Endothelial cell of umbilical vein (primary cell): ENCODE results near the gene CLDN5.

Source experiments
- EZH2 ChIP-seq: IDR thresholded peaks from 2 replicates; pipeline ENCODE4 v1.6.1; 2012; ENCODE audit warnings: borderline replicate concordance, low read depth, mild to moderate bottlenecking, moderate library complexity, low read length, inconsistent platforms; ENCODE audit not compliant: severe bottlenecking
- FOS ChIP-seq: IDR thresholded peaks from 2 replicates; pipeline ENCODE4 v1.6.1; 2011; ENCODE audit warnings: mild to moderate bottlenecking, low read length, moderate library complexity, borderline replicate concordance; ENCODE audit not compliant: insufficient read depth
- GATA2 ChIP-seq: IDR thresholded peaks from 2 replicates; pipeline ENCODE4 v1.7.0; 2011; ENCODE audit warnings: low read depth, mild to moderate bottlenecking, moderate library complexity, mixed read lengths, low read length; ENCODE audit not compliant: insufficient read length, insufficient read depth
- JUN ChIP-seq: IDR thresholded peaks from 2 replicates; pipeline ENCODE4 v1.6.1; 2011; ENCODE audit warnings: borderline replicate concordance, low read depth; ENCODE audit not compliant: insufficient read length, insufficient read depth
- MAX ChIP-seq: IDR thresholded peaks from 2 replicates; pipeline ENCODE4 v1.6.1; 2011; ENCODE audit not compliant: insufficient read depth, insufficient read length
- MYC ChIP-seq: IDR thresholded peaks from one replicate; pipeline ENCODE4 v1.6.1; 2011; ENCODE audit warnings: mild to moderate bottlenecking, low read depth, low read length
- POLR2A ChIP-seq: IDR thresholded peaks from 2 replicates; pipeline ENCODE4 v1.6.1; 2012; ENCODE audit warnings: low read depth, mild to moderate bottlenecking, control low read depth, low read length
- POLR2AphosphoS5 ChIP-seq: IDR thresholded peaks from 2 replicates; pipeline ENCODE4 v1.6.1; 2012; ENCODE audit warnings: low read depth, mild to moderate bottlenecking, control low read depth, low read length, moderate library complexity; ENCODE audit not compliant: insufficient read depth
- TF ChIP-seq, protein P1 (sequence below), 2 donors: IDR thresholded peaks; 1 replicate in 1 of 2; 2 replicates in 1 of 2; pipeline ENCODE4 v1.5.1; 2011; ENCODE audit warnings: low read length in 2 of 2, mild to moderate bottlenecking in 2 of 2, moderate library complexity in 2 of 2, control low read depth in 1 of 2, inconsistent platforms in 1 of 2, low read depth in 1 of 2; ENCODE audit not compliant: insufficient read depth in 1 of 2; ENCODE audit errors: extremely low read depth in 1 of 2

DNA sequence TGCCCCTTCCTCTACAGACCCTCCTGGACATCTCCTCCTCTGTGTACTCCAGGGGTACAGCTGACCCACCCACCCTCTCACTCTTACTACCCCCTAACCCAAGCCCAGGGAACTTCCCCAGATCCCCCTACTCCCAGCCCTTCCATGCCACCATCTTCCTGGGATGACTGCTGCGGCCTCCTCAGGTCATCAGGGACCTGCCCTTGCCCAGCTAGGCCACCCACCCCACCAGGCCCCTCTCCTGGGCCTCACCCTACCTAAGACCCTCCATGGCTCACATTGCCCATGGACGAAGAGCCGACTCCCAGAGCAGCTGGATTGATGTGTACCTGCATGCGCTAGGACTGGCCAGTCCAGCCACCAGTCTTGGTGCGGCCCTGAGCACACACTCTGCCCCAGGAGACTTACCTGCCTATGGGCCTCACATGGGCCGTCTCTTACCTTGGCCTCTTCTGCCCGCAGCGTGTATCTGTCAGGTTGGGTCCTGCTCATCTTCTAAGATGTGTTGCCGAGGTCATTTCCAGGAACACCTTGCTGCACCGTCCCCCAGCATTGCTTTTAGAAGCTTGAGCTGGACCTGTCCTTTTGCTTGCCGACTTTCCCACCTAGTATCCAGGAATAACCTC is 2.0 kb upstream of the CLDN5 start:
- TF ChIP-seq, protein P1, sequence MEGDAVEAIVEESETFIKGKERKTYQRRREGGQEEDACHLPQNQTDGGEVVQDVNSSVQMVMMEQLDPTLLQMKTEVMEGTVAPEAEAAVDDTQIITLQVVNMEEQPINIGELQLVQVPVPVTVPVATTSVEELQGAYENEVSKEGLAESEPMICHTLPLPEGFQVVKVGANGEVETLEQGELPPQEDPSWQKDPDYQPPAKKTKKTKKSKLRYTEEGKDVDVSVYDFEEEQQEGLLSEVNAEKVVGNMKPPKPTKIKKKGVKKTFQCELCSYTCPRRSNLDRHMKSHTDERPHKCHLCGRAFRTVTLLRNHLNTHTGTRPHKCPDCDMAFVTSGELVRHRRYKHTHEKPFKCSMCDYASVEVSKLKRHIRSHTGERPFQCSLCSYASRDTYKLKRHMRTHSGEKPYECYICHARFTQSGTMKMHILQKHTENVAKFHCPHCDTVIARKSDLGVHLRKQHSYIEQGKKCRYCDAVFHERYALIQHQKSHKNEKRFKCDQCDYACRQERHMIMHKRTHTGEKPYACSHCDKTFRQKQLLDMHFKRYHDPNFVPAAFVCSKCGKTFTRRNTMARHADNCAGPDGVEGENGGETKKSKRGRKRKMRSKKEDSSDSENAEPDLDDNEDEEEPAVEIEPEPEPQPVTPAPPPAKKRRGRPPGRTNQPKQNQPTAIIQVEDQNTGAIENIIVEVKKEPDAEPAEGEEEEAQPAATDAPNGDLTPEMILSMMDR (IDR thresholded peaks at IDR 0.05; ENCODE audit: extremely low read depth in 1 of 2, insufficient read depth in 1 of 2, low read depth in 1 of 2, low read length in 2 of 2) = no peak
- TF ChIP-seq POLR2A (no peak), POLR2AphosphoS5 (no peak), EZH2 (no peak), GATA2 (no peak), FOS (no peak), JUN (no peak), MYC (no peak), MAX (no peak)
